ENCODE measurements around the gene HIVEP2.

HIVEP2 gene

DNA sequence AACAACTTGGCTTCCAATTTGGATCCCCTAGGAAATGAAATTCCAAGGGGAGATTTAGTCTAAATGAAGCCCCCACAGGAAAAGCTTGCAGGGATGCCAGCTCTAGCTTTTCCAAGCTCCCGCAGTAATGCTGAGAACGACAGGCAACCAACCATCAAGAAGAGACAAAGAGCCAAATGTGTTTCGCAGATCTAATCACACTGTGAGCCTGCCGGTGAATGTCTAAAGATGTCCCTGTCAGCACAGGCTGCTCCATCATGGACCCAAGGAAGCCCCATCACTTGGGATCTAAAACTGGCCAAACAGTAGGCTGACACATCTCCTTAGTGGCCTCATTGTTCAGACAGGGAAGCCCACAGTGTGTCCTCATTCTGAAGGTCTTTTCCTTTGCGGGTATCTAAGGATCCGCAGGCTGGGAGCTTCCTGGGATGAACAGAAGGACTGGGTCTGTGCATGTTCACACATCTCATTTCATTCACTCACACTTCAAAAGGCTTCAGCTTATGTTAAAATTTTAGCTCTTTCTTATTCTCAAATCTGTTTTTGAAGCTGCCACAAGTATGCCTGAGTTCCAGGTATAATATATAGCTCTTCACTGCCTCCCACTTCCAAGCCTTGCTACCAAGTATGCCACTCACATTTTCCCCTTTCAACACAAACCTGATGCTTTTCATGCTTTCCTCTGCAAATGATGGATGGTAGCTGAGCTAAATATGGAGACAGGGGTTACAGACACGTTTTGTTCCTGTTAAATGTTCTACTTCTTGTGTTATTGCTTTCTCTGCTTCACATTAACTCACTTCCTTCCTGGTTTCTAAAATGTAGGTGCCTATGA, 229.8 kb downstream of the HIVEP2 start:
- TF ChIP-seq, protein P1, sequence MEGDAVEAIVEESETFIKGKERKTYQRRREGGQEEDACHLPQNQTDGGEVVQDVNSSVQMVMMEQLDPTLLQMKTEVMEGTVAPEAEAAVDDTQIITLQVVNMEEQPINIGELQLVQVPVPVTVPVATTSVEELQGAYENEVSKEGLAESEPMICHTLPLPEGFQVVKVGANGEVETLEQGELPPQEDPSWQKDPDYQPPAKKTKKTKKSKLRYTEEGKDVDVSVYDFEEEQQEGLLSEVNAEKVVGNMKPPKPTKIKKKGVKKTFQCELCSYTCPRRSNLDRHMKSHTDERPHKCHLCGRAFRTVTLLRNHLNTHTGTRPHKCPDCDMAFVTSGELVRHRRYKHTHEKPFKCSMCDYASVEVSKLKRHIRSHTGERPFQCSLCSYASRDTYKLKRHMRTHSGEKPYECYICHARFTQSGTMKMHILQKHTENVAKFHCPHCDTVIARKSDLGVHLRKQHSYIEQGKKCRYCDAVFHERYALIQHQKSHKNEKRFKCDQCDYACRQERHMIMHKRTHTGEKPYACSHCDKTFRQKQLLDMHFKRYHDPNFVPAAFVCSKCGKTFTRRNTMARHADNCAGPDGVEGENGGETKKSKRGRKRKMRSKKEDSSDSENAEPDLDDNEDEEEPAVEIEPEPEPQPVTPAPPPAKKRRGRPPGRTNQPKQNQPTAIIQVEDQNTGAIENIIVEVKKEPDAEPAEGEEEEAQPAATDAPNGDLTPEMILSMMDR (IDR thresholded peaks at IDR 0.05; ENCODE audit: low read depth, low read length, missing control alignments), result no peak
- no peak for DNase-seq (ENCODE audit: extremely low read depth, low read depth)
- H3K4me3 ChIP-seq (replicated peaks; ENCODE audit: low read depth, low read length), result no peak overlapping the region

DNA sequence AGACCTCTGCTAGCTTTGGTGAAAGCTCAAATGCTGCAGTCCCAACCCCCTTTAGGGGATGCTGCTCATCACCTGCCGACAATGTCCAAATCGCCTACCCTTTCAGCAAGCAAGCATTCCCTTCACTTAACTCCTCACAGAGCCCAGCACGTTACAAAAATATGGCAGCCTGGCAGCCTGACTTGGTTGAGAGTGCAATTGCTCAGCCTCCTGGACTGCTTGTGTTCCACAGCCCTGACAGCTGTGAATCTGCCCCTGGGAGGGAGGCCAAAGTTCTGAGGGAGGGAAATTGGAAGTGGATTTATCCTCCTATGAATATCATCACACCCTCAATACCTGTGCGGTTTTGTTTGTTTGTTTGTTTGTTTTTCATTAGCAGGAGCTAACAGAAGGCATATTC, 231.0 kb downstream of the HIVEP2 start:
- TF ChIP-seq, protein P1 (IDR thresholded peaks at IDR 0.05; ENCODE audit: low read depth, low read length, missing control alignments), result no peak
- no peak overlapping the region for H3K4me3 ChIP-seq (replicated peaks; ENCODE audit: low read depth, low read length)
- DNase-seq (ENCODE audit: extremely low read depth, low read depth), result no peak

DNA sequence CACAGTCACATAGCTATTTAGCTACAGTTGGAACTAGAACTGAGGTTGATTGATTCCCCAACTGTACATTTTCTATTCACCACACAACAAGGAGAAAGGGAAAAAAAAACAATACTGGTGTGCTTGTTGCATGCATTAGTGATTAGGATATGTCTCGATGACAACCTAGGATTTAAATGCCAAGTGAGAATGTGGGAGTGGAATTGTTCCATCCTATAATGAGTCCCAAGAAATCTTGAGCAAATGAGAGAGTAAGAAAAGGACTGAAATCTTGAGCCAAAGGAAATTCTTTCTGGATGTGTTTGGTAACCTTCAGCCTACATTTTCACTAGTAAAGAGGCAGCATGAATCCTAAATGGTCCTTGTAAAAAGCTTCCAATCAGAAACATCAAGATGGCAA, 232.7 kb downstream of the HIVEP2 start:
- DNase-seq (ENCODE audit: extremely low read depth, low read depth), result no peak
- no peak overlapping the region for H3K4me3 ChIP-seq (replicated peaks; ENCODE audit: low read depth, low read length)
- TF ChIP-seq, protein P1 (IDR thresholded peaks at IDR 0.05; ENCODE audit: low read depth, low read length, missing control alignments), result no peak

DNA sequence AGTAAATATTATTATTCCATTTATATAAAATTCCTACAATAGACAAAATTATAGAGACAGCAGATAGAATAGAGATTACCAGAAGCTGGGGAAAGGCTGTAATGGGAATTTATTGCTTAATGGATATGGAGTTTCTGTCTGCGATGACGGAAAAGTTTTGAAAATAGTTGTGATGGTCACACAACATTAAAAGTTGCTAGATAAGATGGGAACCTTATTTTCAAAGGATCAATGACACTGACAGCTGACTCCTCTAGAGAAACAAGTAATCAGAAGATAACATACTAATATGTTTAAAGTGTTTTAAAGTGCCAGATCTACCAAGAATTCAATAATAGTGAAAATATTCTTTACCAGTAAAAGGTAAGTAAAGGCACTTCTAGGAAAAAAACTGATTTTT, 236.3 kb downstream of the HIVEP2 start:
- TF ChIP-seq, protein P1 (IDR thresholded peaks at IDR 0.05; ENCODE audit: low read depth, low read length, missing control alignments), result no peak
- no peak for DNase-seq (ENCODE audit: extremely low read depth, low read depth)
- no peak overlapping the region for H3K4me3 ChIP-seq (replicated peaks; ENCODE audit: low read depth, low read length)

DNA sequence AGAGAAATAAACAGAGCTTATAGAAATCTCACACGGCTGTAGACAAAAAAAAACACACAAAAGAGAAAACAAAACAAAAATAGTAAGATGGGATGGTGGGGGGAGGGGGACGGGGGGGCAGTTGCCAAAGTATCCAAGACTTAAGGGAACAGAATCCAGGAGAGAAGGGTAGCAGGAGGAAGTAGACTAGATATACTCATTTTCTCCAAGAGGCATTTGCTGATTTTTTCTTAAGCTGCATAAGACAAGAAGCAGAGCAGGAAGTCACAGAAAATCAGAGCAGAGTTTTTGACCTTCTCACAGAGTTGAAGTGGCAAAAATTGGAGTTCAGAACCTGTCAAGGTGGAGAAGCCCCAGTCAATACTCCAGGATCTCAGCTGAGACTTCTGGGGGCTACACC, 237.7 kb downstream of the HIVEP2 start:
- TF ChIP-seq, protein P1 (IDR thresholded peaks at IDR 0.05; ENCODE audit: low read depth, low read length, missing control alignments), result no peak
- no peak overlapping the region for H3K4me3 ChIP-seq (replicated peaks; ENCODE audit: low read depth, low read length)
- no peak for DNase-seq (ENCODE audit: extremely low read depth, low read depth)

DNA sequence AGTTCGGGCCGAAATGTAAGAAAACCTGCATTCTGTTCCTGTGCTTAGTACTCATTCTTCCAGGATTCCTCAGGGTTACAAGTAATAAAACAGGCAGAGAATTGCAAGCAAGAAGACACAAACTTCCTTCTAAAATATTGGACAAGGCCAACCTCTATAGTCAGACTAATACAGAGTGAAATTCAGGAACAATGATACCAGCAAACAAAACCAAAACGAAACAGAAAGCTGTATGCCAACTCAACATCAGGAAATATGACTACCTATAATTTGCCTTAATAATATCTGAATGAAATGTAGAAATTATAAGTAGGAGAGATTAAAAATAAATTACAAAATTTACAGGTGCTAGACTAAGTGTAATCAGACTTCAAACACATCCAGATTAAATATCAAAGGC, 238.8 kb downstream of the HIVEP2 start:
- no peak for DNase-seq (ENCODE audit: extremely low read depth, low read depth)
- TF ChIP-seq, protein P1 (IDR thresholded peaks at IDR 0.05; ENCODE audit: low read depth, low read length, missing control alignments), result no peak
- H3K4me3 ChIP-seq (replicated peaks; ENCODE audit: low read depth, low read length), result no peak overlapping the region

All from HFF-Myc (cell line).